Loucy (cell line): ENCODE measurements around the gene ASB10.

Experiments
- EZH2phosphoT487 ChIP-seq: fragments of 200-600 bp; IDR thresholded peaks from 2 replicates; pipeline ENCODE4 v1.6.1; 2018; ENCODE audit warnings: antibody characterized with exemption, mild to moderate bottlenecking, moderate library complexity, borderline replicate concordance
- TF ChIP-seq, protein P1 (sequence below): fragments of 200-600 bp; sonication (generic); conservative IDR thresholded peaks from 2 replicates; pipeline ENCODE4 v1.5.1; 2014; ENCODE audit warnings: mild to moderate bottlenecking, antibody characterized with exemption, low read length

DNA sequence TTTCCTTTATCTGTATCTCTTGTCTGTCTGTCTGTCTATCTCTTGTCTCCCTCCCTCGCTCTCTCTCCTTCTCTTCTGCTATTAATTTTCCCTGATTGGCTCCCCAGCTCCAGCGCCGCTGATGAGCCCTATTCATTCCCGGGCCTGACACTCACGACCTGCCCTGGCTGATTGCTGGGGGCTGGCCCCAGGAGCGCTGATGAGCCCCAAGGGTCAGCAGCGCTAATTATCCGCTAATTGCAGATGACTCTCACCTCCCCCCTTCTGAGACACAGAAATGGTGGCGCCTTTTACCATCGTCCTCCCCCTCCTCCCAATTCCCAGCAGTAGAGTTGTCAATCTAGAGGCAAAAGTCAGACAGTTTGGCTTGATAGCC, 18.3 kb downstream of the ASB10 start:
- TF ChIP-seq, protein P1, sequence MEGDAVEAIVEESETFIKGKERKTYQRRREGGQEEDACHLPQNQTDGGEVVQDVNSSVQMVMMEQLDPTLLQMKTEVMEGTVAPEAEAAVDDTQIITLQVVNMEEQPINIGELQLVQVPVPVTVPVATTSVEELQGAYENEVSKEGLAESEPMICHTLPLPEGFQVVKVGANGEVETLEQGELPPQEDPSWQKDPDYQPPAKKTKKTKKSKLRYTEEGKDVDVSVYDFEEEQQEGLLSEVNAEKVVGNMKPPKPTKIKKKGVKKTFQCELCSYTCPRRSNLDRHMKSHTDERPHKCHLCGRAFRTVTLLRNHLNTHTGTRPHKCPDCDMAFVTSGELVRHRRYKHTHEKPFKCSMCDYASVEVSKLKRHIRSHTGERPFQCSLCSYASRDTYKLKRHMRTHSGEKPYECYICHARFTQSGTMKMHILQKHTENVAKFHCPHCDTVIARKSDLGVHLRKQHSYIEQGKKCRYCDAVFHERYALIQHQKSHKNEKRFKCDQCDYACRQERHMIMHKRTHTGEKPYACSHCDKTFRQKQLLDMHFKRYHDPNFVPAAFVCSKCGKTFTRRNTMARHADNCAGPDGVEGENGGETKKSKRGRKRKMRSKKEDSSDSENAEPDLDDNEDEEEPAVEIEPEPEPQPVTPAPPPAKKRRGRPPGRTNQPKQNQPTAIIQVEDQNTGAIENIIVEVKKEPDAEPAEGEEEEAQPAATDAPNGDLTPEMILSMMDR: no peak
- TF ChIP-seq EZH2phosphoT487: no peak
